OCI-LY3 (cell line): ENCODE results near the gene SFI1.

Experiments used
- H2AFZ ChIP-seq: fragments of 200-600, 300-600 bp; shearing (Covaris generic); 2 replicates; pipeline ENCODE4 v1.6.0; 2014; ENCODE audit warnings: antibody characterized with exemption, low read depth, low read length
- H3K27ac ChIP-seq: fragments of 200-600, 300-600 bp; sonication (generic); 2 replicates; pipeline ENCODE4 v1.5.1; 2014; ENCODE audit warnings: mild to moderate bottlenecking, low read length, moderate library complexity, mixed read lengths
- H3K27me3 ChIP-seq: fragments of 200-600, 300-600 bp; sonication (generic); 2 replicates; pipeline ENCODE4 v1.6.1; 2014; ENCODE audit warnings: low read depth, low read length, mixed read lengths
- H3K36me3 ChIP-seq: fragments of 200-600, 300-600 bp; sonication (generic); replicated peaks from 2 replicates; pipeline ENCODE3; 2014; ENCODE audit warnings: low read depth, low read length, mixed read lengths
- H3K4me1 ChIP-seq: fragments of 300-600, 200-600 bp; sonication (generic); 2 replicates; pipeline ENCODE4 v1.6.1; 2014; ENCODE audit warnings: low read length, mixed read lengths
- H3K4me2 ChIP-seq: fragments of 200-600, 300-600 bp; sonication (generic); 2 replicates; pipeline ENCODE4 v1.6.1; 2014; ENCODE audit warnings: low read length, mixed read lengths
- H3K4me3 ChIP-seq: fragments of 300-600, 200-600 bp; sonication (generic); 2 replicates; pipeline ENCODE4 v1.5.1; 2014; ENCODE audit warnings: antibody characterized with exemption, mild to moderate bottlenecking, low read length, moderate library complexity
- H3K79me2 ChIP-seq: fragments of 300-600, 200-600 bp; shearing (Covaris generic); 2 replicates; pipeline ENCODE4 v1.6.1; 2014; ENCODE audit warnings: mild to moderate bottlenecking, low read length, mixed read lengths
- H3K9ac ChIP-seq: fragments of 300-600, 200-600 bp; shearing (Covaris generic); 2 replicates; pipeline ENCODE4 v1.6.0; 2014; ENCODE audit warnings: mild to moderate bottlenecking, low read length, moderate library complexity
- H3K9me3 ChIP-seq: fragments of 200-600, 300-600 bp; shearing (Covaris generic); 2 replicates; pipeline ENCODE4 v1.6.1; 2014; ENCODE audit warnings: low read length, mixed read lengths; ENCODE audit not compliant: insufficient read depth
- H4K20me1 ChIP-seq: fragments of 200-600, 300-600 bp; sonication (generic); 2 replicates; pipeline ENCODE4 v1.6.1; 2016; ENCODE audit warnings: low read length, mixed read lengths; ENCODE audit not compliant: insufficient read depth
- EZH2phosphoT487 ChIP-seq: fragments of 200-600 bp; shearing (Covaris generic); IDR thresholded peaks from 2 replicates; pipeline ENCODE4 v1.6.1; 2018; ENCODE audit warnings: antibody characterized with exemption, mixed run types, low read depth
- TF ChIP-seq, protein P1 (sequence below): fragments of 200-600, 300-600 bp; sonication (generic); IDR thresholded peaks from 2 replicates; pipeline ENCODE4 v1.5.1; 2014; ENCODE audit warnings: antibody characterized with exemption, low read length, low read depth

SFI1 gene

DNA sequence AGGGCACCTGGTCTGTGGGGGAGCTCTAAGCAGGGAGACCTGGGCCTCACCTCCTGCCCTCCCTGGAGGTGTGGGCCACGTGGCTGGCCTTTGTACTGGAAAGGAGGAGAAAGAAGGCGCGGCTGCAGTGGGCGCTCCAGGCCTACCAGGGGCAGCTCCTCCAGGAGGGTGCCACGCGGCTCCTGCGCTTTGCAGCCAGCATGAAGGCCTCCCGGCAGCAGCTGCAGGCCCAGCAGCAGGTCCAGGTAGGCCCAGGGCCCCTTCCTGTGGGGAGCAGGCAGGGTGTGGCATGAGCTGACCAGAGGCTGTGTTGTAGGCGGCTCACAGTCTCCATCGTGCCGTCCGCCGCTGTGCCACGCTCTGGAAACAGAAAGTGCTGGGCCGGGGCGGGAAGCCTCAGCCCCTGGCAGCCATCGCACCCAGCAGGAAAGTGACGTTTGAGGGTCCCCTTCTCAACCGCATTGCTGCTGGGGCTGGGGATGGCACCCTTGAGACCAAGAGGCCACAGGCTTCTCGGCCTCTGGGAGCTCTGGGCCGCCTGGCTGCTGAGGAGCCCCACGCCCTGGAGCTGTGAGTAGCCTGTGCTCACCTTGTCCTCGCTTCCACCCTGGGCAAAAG is 117.1 kb downstream of the SFI1 start:
- Histone ChIP-seq H3K4me3 (no peak overlapping the region), H2AFZ (no peak overlapping the region), H4K20me1 (peaks cover 23% of the 10 kb centered on the region), H3K36me3 (peaks cover 42% of the 10 kb centered on the region), H3K79me2 (no peaks in the 10 kb centered on the region), H3K9ac (no peak overlapping the region), H3K27ac (no peak overlapping the region), H3K27me3 (no peaks in the 10 kb centered on the region), H3K4me1 (peaks cover 34% of the 10 kb centered on the region), H3K4me2 (no peak overlapping the region), H3K9me3 (no peaks in the 10 kb centered on the region)
- no peak for TF ChIP-seq EZH2phosphoT487
- TF ChIP-seq, protein P1, sequence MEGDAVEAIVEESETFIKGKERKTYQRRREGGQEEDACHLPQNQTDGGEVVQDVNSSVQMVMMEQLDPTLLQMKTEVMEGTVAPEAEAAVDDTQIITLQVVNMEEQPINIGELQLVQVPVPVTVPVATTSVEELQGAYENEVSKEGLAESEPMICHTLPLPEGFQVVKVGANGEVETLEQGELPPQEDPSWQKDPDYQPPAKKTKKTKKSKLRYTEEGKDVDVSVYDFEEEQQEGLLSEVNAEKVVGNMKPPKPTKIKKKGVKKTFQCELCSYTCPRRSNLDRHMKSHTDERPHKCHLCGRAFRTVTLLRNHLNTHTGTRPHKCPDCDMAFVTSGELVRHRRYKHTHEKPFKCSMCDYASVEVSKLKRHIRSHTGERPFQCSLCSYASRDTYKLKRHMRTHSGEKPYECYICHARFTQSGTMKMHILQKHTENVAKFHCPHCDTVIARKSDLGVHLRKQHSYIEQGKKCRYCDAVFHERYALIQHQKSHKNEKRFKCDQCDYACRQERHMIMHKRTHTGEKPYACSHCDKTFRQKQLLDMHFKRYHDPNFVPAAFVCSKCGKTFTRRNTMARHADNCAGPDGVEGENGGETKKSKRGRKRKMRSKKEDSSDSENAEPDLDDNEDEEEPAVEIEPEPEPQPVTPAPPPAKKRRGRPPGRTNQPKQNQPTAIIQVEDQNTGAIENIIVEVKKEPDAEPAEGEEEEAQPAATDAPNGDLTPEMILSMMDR: no peak

DNA sequence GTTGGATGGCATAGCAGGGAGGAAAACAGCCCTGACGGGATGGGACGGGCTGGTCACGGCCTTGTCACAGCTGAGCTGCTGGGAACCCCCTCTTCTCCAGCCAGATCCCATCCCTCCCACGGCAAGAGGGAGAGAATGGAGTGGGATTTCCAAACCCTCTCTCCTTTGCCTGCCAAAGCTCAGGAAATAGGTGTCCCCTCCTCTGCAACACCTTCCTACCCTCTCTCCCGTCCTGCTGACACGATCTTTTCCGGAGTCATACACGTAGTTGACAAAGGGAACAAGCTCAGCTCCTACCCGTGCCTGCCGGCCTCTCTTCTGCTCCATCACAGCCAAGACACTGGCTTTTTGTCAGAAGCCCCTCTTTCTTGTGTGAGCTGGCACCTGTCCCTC is 117.6 kb downstream of the SFI1 start:
- Histone ChIP-seq H3K4me3 (no peak overlapping the region), H3K9me3 (no peaks in the 10 kb centered on the region), H3K27me3 (no peaks in the 10 kb centered on the region), H3K9ac (no peak overlapping the region), H4K20me1 (peaks cover 28% of the 10 kb centered on the region), H3K4me2 (no peak overlapping the region), H3K79me2 (no peaks in the 10 kb centered on the region), H3K36me3 (peaks cover 44% of the 10 kb centered on the region), H3K27ac (no peak overlapping the region), H3K4me1 (peaks cover 37% of the 10 kb centered on the region), H2AFZ (no peak overlapping the region)
- TF ChIP-seq, protein P1: no peak
- TF ChIP-seq EZH2phosphoT487: no peak

DNA sequence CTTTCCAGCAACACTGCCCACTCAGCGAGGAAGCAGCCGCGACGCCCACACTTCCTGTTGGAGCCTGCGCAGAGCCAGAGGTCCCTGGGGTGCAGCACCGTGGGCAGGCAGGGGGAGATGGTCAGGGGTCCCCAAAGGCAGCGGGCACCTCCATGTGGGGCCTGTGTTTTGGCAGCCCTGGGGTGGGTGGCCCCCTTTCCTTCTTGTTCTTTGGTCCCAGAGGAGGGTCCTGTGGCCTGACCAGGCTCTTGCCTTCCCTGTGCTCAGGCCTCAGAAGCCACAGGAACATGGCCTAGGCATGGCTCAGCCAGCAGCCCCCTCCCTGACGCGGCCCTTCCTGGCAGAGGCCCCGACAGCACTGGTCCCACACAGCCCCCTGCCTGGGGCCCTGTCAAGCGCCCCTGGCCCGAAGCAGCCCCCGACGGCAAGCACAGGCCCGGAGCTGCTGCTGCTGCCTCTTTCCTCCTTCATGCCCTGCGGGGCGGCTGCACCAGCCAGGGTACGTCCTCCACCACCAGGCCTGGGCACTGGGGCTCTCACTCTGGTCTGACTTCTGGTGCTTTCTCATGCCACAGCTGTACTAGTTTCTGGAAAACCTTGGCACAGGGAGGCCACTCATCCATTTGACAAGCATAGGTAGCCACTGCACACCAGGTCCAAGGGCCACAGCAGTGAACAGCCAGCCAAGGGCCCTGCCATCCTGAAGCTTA is 118.6 kb downstream of the SFI1 start:
- Histone ChIP-seq H3K27me3 (no peaks in the 10 kb centered on the region), H3K9me3 (no peaks in the 10 kb centered on the region), H3K4me3 (no peak overlapping the region), H3K4me1 (peaks cover 37% of the 10 kb centered on the region), H3K36me3 (peaks cover 54% of the 10 kb centered on the region), H3K9ac (no peak overlapping the region), H4K20me1 (peaks cover 31% of the 10 kb centered on the region), H3K27ac (no peak overlapping the region), H3K79me2 (no peaks in the 10 kb centered on the region), H3K4me2 (no peak overlapping the region), H2AFZ (no peak overlapping the region)
- TF ChIP-seq, protein P1: no peak
- TF ChIP-seq EZH2phosphoT487: no peak

DNA sequence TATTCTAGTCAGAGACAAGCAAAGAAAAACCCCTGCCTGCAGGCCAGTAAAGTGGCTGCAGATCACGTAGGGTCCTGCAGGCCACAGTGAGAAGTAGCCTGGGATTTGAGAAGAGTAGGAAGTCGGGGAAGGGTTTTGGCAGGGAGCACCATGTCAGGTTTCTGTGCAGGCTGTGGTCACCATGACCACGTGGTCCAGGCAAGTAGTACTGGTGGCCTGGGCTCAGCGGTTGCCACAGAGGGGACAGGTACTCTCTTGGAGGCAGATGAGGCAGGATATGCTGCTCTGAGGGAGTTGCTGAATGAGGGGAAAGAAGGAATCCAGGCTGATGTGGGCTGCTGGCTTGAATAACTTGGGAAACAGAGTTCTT is 119.1 kb downstream of the SFI1 start:
- Histone ChIP-seq H3K9me3 (no peaks in the 10 kb centered on the region), H3K79me2 (no peaks in the 10 kb centered on the region), H4K20me1 (peaks cover 31% of the 10 kb centered on the region), H3K9ac (peak overlapping the region; percentile 12; the same call in 1 of the 2 replicates), H3K27ac (peak overlapping the region; percentile 51), H3K4me3 (no peak overlapping the region), H3K36me3 (peaks cover 58% of the 10 kb centered on the region), H3K4me1 (peaks cover 37% of the 10 kb centered on the region), H3K27me3 (no peaks in the 10 kb centered on the region), H3K4me2 (peak overlapping the region; percentile 72; the same call in 1 of the 2 replicates), H2AFZ (no peak overlapping the region)
- TF ChIP-seq EZH2phosphoT487: no peak
- TF ChIP-seq, protein P1: no peak
